Fibroblast of lung (primary cell): ENCODE data around the gene AGBL1.

Source experiments
- CTCF ChIP-seq, 2 donors: IDR thresholded peaks in 1 of 2; conservative IDR thresholded peaks in 1 of 2; 1 replicate in 1 of 2; 2 replicates in 1 of 2; pipeline ENCODE4 v1.5.1; 2011 to 2012; ENCODE audit warnings: low read length in 2 of 2, control low read depth in 1 of 2, inconsistent platforms in 1 of 2, low read depth in 1 of 2, mild to moderate bottlenecking in 1 of 2
- EZH2 ChIP-seq: IDR thresholded peaks from 2 replicates; pipeline ENCODE4 v1.5.1; 2012; ENCODE audit warnings: low read length, control low read depth, mild to moderate bottlenecking; ENCODE audit errors: missing control alignments

DNA sequence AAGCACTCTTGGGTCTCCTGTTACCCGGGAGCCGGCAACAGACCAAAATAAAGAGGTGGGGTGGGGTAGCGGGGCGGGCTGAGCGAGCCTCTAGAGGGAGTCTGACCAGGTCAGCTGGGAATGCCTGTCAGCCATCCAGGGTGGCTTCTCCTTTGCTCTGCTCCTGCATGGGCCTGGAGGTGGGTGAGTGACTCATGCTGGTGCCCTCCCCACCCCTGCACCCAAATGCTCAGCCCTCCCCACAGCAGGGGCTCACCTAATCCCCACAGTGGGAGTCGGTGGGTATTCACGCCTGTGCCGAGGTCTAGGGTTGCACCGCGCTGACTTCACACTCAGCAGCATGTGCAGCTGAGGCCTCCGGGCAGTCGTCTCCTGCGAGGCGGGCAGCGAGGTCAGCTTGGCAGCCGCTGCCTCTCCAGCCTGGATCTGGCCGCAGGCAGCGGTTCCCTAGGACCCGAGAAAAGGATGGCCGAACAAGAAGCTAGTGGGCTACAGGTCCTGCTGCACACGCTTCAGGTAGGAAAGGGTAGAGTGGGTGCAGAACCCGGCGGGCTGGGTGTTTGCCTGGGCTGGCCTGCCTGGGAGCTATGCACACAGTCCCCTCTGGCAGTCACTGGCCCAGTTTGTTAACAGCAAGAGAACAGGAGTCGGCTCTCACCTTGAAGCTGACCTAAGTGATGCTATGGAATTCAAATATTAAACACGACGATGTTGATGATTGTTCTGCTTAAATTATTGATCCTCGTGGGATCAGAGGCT, at the start of gene AGBL1:
- no peak for TF ChIP-seq CTCF (conservative IDR thresholded peaks at IDR 0.05 in 1 of 2, IDR thresholded peaks at IDR 0.05 in 1 of 2; ENCODE audit: low read depth in 1 of 2, low read length in 2 of 2)
- no peak for TF ChIP-seq EZH2
